Aorta (tissue), 5 donors: Measurements from ENCODE around the gene RGS6. TPM values are rescaled to one million over a fixed set of nuclear protein-coding genes. Genes with fewer than 3 reads are reported as not detected.

Experiments used
- ATAC-seq: fragments of 200-7000 bp; cut with Tn5 transposase; one replicate; pipeline ENCODE4 v1.9.1; 2022; ENCODE audit warnings: moderate library complexity; ENCODE audit not compliant: low FRiP score
- DNase-seq, 2 donors: peaks; one replicate each; pipeline ENCODE4 v3.0.0-alpha.2; 2020
- H3K27ac ChIP-seq, 2 donors: one replicate each; pipeline ENCODE4 v1.5.1; 2013; ENCODE audit warnings: low read length in 2 of 2, mild to moderate bottlenecking in 2 of 2, moderate library complexity in 2 of 2, control low read depth in 1 of 2, inconsistent platforms in 1 of 2, low read depth in 1 of 2
- H3K27me3 ChIP-seq, 2 donors: one replicate each; pipeline ENCODE4 v1.6.1; 2013; ENCODE audit warnings: control low read depth in 1 of 2, low read length in 1 of 2, mild to moderate bottlenecking in 1 of 2, moderate library complexity in 1 of 2; ENCODE audit not compliant: insufficient read depth in 2 of 2, control insufficient read depth in 1 of 2
- H3K36me3 ChIP-seq, 2 donors: one replicate each; pipeline ENCODE4 v1.6.1; 2013; ENCODE audit warnings: control low read depth in 1 of 2, low read length in 1 of 2, mild to moderate bottlenecking in 1 of 2; ENCODE audit not compliant: insufficient read depth in 2 of 2, control insufficient read depth in 1 of 2
- H3K4me1 ChIP-seq, 2 donors: one replicate each; pipeline ENCODE4 v1.6.1; 2013; ENCODE audit warnings: low read length in 2 of 2, control low read depth in 1 of 2, mild to moderate bottlenecking in 1 of 2, moderate library complexity in 1 of 2; ENCODE audit not compliant: insufficient read depth in 2 of 2, control insufficient read depth in 1 of 2
- H3K4me3 ChIP-seq, 2 donors: one replicate each; pipeline ENCODE4 v1.5.1; 2013; ENCODE audit warnings: low read length in 2 of 2, control low read depth in 1 of 2, mild to moderate bottlenecking in 1 of 2
- H3K9me3 ChIP-seq: one replicate; pipeline ENCODE4 v1.6.1; 2013; ENCODE audit warnings: mild to moderate bottlenecking, low read length; ENCODE audit not compliant: control insufficient read depth
- WGBS, 2 donors: extraction: QIAGEN DNeasy Blood & Tissue Kit; methylation state at CpG; one replicate each; pipeline ENCODE4 v1.1.7; 2013; 5-methylcytosine and 5-hydroxymethylcytosine counted together
- intact Hi-C, 2 donors: fragments of 100-400 bp; cut with DNase I; formaldehyde crosslinking; loops; one replicate each; pipeline versions ENCODE4 v1.14.2 to v1.15.0; 2022
- polyA plus RNA-seq, 2 donors: library from polyadenylated mRNA; stranded (reverse); fragments of 200-250 nt; gene quantifications; one replicate each; pipeline ENCODE4 v1.2.3, GENCODE V29; 2013
- total RNA-seq, 2 donors: library from RNA; stranded (reverse); fragmentation: NEBNext Ultra II Directional; extraction: Animal tissue kit (Norgen Biotek cat#: 25700); gene quantifications; one replicate each; pipeline ENCODE4 v1.2.1, GENCODE V29; 2021
- donor health status: healthy with polysubstance abuse.
- donor health status: Bipolar disorder and iron deficiency.
- donor health status: DM: no; HTN: no; CAD: no.
- donor health status: DM: no; HTN: no; CAD: no.
- donor health status: DM: yes; HTN: yes; CAD: no.

RGS6 gene
- total and polyA plus RNA-seq, 4 donors, result 0.05 to 2.0 (median 1.8) TPM; not detected in 1

DNA sequence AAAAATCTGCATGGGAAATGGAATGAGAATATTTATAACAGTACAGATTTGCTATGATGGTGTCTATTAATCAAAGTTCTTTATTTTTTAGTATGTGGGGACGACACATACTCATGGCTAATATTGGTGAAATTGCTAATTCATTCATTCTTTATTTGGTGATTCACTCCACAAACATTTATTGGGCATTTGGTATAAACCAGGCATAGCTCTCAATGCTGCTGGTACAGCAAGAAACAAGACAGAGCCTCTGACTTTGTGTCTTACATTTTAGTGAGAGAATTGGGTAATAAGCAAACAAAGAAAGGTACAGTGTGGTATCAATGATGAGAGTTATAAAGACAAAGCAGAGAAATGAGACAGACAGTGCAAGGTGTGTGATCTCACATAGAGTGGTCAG lies 129.5 kb downstream of the RGS6 start:
- Histone ChIP-seq H3K27me3 (no peaks in the 10 kb centered on the region), H3K4me1 (no peaks in the 10 kb centered on the region), H3K36me3 (no peaks in the 10 kb centered on the region), H3K4me3 (no peak overlapping the region), H3K9me3 (no peaks in the 10 kb centered on the region), H3K27ac (no peak overlapping the region)
- 75 to 79% methylated on average over 1 of the region's 1 CpG for WGBS, 2 donors
- ATAC-seq, result no peak
- no peak for DNase-seq
- intact Hi-C loops, result no loop called here

DNA sequence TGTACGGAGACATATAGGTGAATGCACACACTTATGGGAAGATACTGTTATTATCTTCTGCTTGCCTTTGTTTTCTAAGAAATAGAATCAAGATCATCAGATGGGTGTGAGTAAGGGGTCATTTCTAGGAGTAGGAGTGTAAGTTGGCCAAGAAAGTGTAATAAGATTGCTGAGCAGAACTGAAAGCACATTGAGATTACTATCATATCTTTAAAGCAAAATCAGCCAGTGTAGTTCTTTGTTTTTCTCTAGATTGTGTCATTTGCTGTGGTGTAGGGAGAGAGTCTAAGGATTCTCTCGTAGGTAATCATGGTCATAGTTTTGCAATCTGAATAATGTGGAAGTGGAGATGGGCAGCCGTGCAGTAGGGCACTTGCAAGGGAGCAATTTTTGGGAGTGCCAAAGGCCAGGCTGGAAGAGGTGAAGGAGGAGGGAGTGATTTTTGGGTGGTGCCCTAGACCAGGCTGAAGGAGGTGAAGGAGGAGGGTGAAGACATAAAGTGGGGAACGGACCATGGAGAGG lies 131.6 kb downstream of the RGS6 start:
- H3K4me3 ChIP-seq, result no peak overlapping the region
- intact Hi-C loops, result no loop called here
- no peak for DNase-seq
- no peaks in the 10 kb centered on the region for H3K4me1 ChIP-seq
- H3K36me3 ChIP-seq, result no peaks in the 10 kb centered on the region
- 46 to 47% methylated on average over 4 of the region's 4 CpGs for WGBS, 2 donors
- no peak overlapping the region for H3K27ac ChIP-seq
- no peaks in the 10 kb centered on the region for H3K9me3 ChIP-seq
- no peak for ATAC-seq
- no peaks in the 10 kb centered on the region for H3K27me3 ChIP-seq

GRCh38 chr14:72064501-72064900 lies 132.3 kb downstream of the RGS6 start:
- Histone ChIP-seq H3K27ac (no peak overlapping the region), H3K27me3 (no peaks in the 10 kb centered on the region), H3K4me1 (no peaks in the 10 kb centered on the region), H3K9me3 (no peaks in the 10 kb centered on the region), H3K4me3 (no peak overlapping the region), H3K36me3 (no peaks in the 10 kb centered on the region)
- no peak for DNase-seq
- ATAC-seq, result no peak
- 31 to 38% methylated on average over 4 of the region's 4 CpGs for WGBS, 2 donors
- intact Hi-C loops, result no loop called here

DNA sequence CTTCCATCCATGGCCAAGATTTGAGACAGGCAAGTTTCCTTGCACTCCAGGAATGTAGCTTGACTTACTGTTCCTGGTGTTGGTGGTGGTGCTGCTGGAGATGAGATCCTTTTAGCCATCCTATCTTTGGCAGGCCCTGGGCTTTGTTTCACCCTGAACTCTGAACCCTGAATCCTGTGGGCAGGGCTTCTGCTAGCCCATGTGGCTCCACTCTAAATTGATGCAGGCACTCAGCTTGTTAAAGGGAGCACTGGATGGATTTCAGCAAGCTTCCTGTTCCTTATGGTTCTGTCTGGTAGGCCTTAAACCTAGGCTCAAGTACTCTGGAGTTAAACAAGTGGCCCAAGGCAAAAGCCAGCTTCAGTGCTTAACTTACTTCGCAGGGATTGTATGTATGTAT lies 138.2 kb downstream of the RGS6 start:
- no peak overlapping the region for H3K27ac ChIP-seq
- WGBS, 2 donors, result 97 to 98% methylated on average over 1 of the region's 1 CpG
- H3K4me3 ChIP-seq, result no peak overlapping the region
- no peaks in the 10 kb centered on the region for H3K4me1 ChIP-seq
- H3K27me3 ChIP-seq, result no peaks in the 10 kb centered on the region
- no peak for ATAC-seq
- no peak for DNase-seq
- no peaks in the 10 kb centered on the region for H3K9me3 ChIP-seq
- no peaks in the 10 kb centered on the region for H3K36me3 ChIP-seq
- intact Hi-C loops, result no loop called here

DNA sequence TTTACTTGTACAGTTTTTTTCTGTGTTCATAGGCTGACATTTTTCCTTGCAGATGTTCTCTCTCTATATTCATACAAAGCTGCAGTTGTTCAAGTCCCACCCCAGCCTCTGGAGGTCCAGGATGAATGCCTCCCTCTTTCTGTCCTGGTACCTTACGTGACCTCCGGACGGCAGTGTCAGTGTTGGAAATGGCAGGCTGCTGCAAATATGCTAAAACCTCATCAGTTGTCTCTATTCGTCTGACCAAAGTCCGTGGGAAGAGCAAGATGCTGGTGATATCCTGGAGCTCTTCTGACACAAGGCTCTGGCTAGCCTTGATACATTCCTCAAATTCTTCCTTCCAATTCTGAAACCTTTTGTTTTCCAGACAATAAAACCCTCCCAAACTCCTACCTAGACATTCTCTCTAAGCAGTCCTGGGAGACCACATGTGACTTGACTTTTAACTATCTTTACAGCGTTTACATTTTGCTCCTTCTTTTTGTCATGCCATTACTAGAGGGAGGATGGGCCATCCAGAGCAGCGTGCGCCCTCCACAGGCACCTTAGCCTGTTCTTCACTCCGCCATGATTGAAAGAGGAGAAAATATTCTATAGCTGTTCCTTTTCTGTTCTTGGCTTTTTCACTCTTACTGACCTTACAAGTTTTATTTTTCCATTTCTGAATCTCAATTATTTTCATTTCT lies 143.6 kb downstream of the RGS6 start:
- ATAC-seq (no peak), DNase-seq (no peak)
- H3K4me3 ChIP-seq, result no peak overlapping the region
- H3K27ac ChIP-seq, result no peak overlapping the region
- intact Hi-C loops, result no loop called here
- H3K36me3 ChIP-seq, result no peaks in the 10 kb centered on the region
- no peaks in the 10 kb centered on the region for H3K9me3 ChIP-seq
- no peaks in the 10 kb centered on the region for H3K4me1 ChIP-seq
- no peaks in the 10 kb centered on the region for H3K27me3 ChIP-seq
- 86 to 88% methylated on average over 9 of the region's 9 CpGs for WGBS, 2 donors

- WGBS, 2 donors, result 90 to 92% methylated on average over 1 of the region's 1 CpG
- intact Hi-C loops, result no loop called here
- H3K27ac ChIP-seq, result no peak overlapping the region
- no peaks in the 10 kb centered on the region for H3K27me3 ChIP-seq
- ATAC-seq (no peak), DNase-seq (no peak)
- H3K36me3 ChIP-seq, result no peaks in the 10 kb centered on the region
- H3K4me1 ChIP-seq, result no peaks in the 10 kb centered on the region
- no peaks in the 10 kb centered on the region for H3K9me3 ChIP-seq
- H3K4me3 ChIP-seq, result no peak overlapping the region
These were observed 148.9 kb downstream of the RGS6 start for GRCh38 chr14:72081137-72081536.

- no peaks in the 10 kb centered on the region for H3K36me3 ChIP-seq
- no peak overlapping the region for H3K27ac ChIP-seq
- no peaks in the 10 kb centered on the region for H3K27me3 ChIP-seq
- intact Hi-C loops, result no loop called here
- DNase-seq (no peak), ATAC-seq (no peak)
- no peak overlapping the region for H3K4me3 ChIP-seq
- WGBS, 2 donors, result 93 to 97% methylated on average over 8 of the region's 8 CpGs
- H3K4me1 ChIP-seq, result no peaks in the 10 kb centered on the region
- no peaks in the 10 kb centered on the region for H3K9me3 ChIP-seq
These were observed 152.7 kb downstream of the RGS6 start for GRCh38 chr14:72084935-72085334.

- WGBS, 2 donors, result 41 to 54% methylated on average over 4 of the region's 4 CpGs
- intact Hi-C loops, result no loop called here
- no peak overlapping the region for H3K27ac ChIP-seq
These were observed 157.4 kb downstream of the RGS6 start for GRCh38 chr14:72089625-72090024.

DNA sequence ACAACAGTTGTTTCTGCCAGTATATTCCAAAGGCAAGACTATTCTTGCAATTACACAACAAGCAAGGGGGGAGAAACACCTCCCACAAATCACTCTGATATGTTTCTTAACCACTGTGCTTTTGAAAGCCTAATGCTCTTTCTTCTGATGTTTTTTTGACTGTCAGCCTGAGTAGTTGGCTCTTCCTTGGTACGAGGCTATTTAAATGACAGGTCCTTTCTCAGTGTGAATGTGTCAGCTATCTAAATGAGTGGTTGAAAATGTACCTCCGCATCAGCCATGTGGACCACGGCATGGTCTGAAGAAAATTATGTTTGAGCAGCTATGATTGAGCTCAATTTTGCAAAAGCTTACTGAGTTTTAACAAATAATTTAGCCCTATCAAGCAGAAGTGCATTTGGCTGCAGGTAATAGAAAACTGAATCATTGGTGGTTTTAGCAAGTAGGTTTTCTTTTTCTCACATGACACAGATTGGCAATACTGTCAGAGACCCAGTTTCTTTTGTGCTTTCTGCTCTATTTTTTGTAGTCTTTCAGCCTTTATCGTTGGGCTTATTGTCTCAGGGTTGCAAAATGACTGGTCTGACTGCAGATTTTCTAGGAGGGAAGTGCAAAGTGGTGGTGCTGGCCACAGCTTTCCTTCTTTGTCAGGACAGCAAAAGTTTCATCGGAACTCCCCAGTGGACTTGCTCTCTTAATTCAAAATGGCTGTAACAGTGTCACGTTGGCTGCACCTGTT lies 162.8 kb downstream of the RGS6 start:
- peaks cover 1% of the 10 kb centered on the region for H3K9me3 ChIP-seq
- no peaks in the 10 kb centered on the region for H3K4me1 ChIP-seq
- ATAC-seq, result no peak
- H3K36me3 ChIP-seq, result no peaks in the 10 kb centered on the region
- H3K27ac ChIP-seq, result no peak overlapping the region
- no peaks in the 10 kb centered on the region for H3K27me3 ChIP-seq
- DNase-seq, result no peak
- WGBS, 2 donors, result 77 to 82% methylated on average over 6 of the region's 6 CpGs
- no peak overlapping the region for H3K4me3 ChIP-seq
- intact Hi-C loops, result no loop called here

More at GRCh38 chr14:72089625-72090024, 157.4 kb downstream of the RGS6 start:
- Histone ChIP-seq H3K9me3 (no peaks in the 10 kb centered on the region), H3K4me3 (no peak overlapping the region), H3K27me3 (no peaks in the 10 kb centered on the region), H3K4me1 (no peaks in the 10 kb centered on the region), H3K36me3 (no peaks in the 10 kb centered on the region)
- DNase-seq, result no peak
- ATAC-seq, result no peak
